ENCODE measurements around the gene PCDH18.
"Not testable (repeated sequence)": the region's sequence is repeated elsewhere in the genome, so short reads cannot be mapped to it uniquely, and the experiment has no call there.

The PCDH18 gene
- total RNA-seq = 0.13 to 0.15 reads per million in 2 donors

DNA sequence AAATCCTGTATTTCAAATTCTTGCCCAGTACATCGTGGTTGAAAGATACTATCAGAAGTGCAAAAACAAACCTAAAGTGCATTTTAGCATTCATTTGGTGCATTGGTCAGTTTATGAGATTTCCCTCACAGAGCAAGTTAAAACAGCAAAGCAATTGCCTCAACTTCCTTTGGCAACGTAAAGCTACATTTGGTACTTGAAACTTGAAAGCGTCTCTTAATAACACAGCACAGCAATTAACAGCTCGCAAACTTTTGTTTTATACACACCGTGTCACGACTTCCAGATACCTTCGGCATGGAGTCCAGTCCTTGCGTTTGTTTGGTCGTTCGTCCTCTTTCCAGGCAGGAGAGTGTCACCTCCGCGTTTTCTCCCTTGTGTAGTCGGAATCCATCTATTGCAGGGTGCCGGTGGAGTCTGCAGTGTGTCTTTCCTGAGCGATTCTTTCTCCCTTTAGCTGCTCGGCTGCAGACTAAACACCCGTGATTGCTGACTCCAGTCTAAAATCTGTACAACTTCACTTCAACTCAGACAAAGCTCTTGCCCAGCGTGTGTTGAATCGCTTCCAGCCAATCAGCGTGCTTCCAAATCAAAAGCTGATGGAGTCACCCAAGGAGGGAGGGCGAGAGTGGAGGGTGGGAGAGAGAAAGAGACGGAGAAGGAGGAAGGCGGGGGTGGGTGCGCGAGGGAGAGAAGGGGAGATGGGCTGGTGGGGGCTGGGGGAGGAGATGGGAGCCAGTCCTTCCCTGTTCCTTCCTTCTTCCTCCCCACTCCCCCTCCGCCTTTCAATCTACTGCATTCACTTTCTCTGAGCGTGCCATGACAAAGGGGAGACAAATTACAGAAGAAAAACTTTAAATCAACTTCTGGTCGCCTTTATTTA lies at the start of gene PCDH18:
Gene PCDH18 (minus strand): TSS at position 509 of the 883 bp plus-strand sequence. CDS start 406 bp downstream, at position 103.
- no peak for DNase-seq

- no peak for DNase-seq
These were observed 44.2 kb upstream of the PCDH18 start for GRCh38 chr4:137576446-137576845.

GRCh38 chr4:137572647-137573046 lies 40.4 kb upstream of the PCDH18 start:
- DNase-seq = no peak

GRCh38 chr4:137572163-137572562 lies 39.9 kb upstream of the PCDH18 start:
- DNase-seq = no peak

DNA sequence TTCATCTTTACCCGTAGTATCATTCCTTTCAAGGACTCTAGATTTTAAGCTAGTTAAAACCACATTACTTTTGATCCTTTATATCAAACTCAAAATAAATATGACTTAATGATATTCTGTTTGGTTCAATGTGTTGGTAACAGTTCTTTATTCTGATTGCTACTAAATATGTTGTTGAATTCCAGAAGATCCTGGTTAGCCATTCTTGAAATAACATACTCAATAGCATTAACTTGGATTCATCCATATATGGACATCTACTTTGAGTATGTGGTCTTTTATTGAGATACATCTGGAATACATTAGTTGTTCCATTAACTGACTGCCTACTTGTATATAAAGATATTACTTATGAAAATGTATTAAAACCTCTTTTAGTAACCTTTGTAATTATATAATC lies 27.5 kb upstream of the PCDH18 start:
- no peak for DNase-seq

- DNase-seq = no peak
These were observed 26.7 kb upstream of the PCDH18 start for GRCh38 chr4:137558951-137559350.

GRCh38 chr4:137545461-137545861 lies 13.2 kb upstream of the PCDH18 start:
- DNase-seq = no peak

DNA sequence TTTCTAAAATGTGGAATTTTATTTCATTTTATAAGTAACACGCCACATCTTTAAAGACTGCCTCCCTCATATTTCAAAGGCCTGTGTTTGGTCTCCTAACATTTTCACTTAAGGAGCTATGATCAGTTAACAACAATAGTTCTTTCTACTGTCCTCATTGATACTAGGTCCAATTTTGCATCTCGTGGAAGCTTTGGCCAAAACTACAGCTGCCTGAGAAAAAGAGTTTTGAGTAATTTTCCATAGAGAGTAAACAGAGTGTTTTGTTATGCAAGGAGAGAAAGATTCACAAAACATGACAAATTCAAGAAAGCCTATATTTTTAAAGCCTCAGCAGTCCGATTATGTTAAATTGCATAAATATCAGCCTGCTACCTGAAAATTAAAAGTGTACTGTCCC lies 11.4 kb upstream of the PCDH18 start:
- no peak for DNase-seq

DNA sequence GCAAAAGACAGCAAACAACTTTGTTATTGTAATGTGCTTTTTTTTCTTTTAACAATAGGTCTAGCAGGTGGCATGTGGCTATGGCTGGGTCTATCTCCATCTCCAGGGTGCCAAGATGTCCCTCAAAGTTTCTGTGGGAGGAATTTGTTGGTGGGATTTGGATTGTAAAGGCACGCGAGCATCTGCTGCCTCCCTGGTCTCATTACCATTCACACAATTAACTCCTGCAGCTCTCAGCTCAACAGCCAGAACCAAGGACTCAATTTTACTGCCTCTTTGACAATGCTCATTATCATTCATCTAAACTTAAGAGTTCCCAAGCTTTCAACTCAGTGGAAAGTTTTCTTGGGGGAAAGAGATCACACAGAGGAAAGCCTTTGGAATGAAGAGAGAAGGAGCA lies 10.9 kb upstream of the PCDH18 start:
- DNase-seq = no peak

DNA sequence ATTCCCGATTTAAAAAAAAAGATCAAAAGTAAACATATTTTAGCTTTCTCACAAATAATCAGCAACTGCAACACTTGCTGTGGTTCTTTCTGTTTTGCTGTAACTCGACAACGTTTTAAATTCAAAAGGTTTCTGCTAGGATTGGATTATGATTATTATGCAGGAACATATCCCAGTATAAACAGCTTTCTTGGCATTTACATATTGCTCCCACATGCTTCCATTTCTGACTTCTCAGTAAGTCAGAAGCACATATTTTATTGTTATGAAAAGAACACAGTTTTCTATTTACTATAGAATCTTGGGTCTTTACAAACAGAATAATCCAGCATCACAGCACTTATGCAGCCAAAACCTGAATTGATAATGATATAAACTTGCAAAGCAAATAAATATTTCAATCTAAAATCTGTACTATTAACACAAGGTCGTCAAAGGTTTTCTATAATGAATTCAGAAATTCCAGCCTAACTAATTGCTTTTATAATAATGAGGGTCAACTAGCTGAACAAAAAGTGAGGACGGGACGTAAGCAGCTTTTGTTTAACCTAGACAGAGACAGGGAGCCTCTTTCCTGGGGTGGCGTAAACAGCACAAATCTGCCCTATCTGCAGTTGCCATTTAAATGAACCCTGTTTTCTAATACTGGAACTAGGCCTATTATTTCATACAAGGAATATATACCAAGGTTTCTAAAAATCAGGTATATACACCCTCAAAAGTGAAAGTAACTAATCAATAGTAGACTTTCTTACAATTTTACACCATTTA lies 9.8 kb upstream of the PCDH18 start:
- no peak for DNase-seq

GRCh38 chr4:137541181-137541580 lies 8.9 kb upstream of the PCDH18 start:
- DNase-seq = no peak

- no peak for DNase-seq
These were observed 8.1 kb upstream of the PCDH18 start for GRCh38 chr4:137540356-137540755.

- DNase-seq = no peak
These were observed 6.2 kb upstream of the PCDH18 start for GRCh38 chr4:137538526-137538925.

DNA sequence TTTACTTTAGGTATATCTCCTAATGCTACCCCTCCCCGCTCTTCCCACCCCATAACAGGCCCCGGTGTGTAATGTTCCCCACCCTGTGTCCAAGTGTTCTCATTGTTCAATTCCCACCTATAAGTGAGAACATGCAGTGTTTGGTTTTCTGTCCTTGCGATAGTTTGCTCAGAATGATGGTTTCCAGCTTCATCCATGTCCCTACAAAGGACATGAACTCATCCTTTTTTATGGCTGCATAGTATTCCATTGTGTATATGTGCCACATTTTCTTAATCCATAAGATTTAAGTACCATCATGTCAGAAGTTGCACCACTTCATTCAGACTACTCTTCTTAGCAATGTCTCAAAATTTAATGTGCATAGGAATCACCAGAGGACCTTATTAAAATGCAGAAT lies 5.5 kb upstream of the PCDH18 start:
- DNase-seq = not testable (repeated sequence)

- DNase-seq = no peak
These were observed 4.7 kb upstream of the PCDH18 start for GRCh38 chr4:137536789-137537561.

GRCh38 chr4:137535718-137536117 lies 3.4 kb upstream of the PCDH18 start:
- DNase-seq = no peak

DNA sequence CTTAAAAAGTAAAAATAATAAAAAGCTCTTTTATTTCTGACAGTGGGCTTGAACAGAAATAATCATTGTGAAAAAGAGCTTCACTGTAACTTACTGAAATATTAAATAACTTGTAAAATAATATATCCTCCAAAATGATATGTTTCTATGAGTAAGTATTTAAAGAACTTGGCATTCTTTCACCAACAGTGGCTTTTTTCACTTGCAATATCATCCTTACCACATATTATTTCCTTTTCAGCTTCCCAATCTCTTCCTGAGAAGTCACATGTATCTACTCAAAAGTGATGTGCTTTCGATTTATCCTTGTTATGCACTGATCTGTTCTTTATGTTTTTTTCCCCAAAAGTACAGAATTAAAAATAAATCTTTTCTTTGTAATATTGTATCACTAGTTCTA lies 2.2 kb upstream of the PCDH18 start:
- DNase-seq = no peak

DNA sequence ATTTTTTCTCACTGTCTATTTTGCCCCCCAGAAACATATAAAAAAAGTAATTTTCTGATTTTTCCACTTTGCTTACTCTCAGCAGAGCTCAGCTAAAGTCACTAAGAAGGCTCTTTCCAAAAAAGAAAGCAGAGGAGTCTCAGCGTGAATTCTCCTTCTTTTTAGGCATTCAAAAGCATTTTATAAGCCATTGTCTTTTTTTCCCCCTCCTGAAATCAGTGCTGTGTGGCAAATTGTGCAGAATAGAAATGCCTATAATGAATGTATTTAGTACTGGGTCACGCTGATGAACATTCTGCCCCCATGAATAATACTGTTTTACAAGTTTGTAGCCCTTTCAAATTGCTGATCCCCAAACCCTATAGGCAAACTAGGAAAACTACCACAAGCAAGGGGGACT lies 1.6 kb upstream of the PCDH18 start:
- no peak for DNase-seq

DNA sequence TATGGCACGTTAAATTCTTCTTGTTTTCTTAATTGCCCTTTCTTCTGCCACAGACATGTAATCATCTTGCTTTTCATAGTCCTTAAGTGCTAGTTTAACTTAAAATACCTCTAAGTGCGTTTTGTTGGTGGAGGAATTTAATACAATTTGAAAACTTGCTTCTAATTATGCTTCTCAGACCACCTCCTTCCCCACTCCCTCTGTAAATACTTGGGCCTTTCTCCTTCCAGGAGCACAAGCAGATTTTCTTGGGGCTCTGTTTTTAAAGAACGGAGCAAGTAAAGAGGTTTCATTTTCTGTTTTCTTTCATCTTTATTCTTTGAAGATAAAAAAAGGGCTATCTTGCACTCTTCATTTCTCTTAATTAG lies 559 bp upstream of the PCDH18 start:
- DNase-seq = no peak

DNA sequence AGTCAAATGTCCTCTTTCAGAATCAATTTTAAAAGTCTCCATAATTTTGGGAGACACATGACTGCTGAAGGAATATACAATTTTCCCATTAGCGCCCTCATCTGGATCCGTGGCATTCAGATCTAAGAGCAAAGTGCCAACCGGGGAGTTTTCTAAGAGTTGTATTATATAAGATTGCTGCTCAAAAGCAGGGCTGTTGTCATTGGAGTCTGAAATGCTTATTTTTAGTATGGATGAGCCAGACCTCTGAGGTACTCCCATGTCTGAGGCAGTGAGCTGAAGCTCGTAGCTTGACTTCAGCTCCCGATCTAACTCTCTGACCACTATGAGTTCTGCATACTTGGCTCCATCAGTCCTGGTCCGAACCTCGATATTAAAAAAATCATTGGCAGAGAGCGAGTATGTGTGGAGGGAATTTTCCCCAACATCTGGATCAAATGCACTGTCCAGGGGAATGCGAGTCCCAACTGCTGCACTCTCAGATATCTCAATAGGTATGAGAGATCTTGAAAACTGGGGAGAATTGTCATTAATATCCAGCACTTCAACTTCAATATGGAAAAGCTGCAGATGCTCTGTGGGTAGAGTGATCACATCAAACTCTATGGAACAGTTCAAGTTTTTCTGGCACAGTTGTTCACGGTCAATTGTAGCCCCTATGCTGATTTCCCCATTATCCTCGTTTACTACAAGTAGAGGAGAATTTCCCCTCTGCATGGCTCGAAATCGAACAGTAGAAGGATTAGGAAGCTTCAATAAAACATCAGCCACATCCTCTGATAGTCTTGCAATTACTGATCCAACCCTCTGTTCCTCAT lies 917 bp downstream of the PCDH18 start:
- no peak for DNase-seq

- DNase-seq = no peak
These were observed 2.1 kb downstream of the PCDH18 start for GRCh38 chr4:137530176-137530575.

GRCh38 chr4:137529432-137529831 lies 2.9 kb downstream of the PCDH18 start:
- no peak for DNase-seq

All from activated gamma-delta T cell (primary cell).